ENCODE data around the gene S100A10.

- TF ChIP-seq CTCF (IDR thresholded peaks at IDR 0.05 in 8 of 11, conservative IDR thresholded peaks at IDR 0.05 in 3 of 11): peak in 1 of 11 experiments; percentile 6
- peak; percentile 38 to 89 (median 58) for TF ChIP-seq POLR2A (IDR thresholded peaks at IDR 0.05)
- peak; percentile 90 to 96 (median 96) for TF ChIP-seq POLR2AphosphoS5 (IDR thresholded peaks at IDR 0.05)
Measured at GRCh38 chr1:152036267-152037216, 42.9 kb upstream of the S100A10 start, which contains the start of gene S100A11.
